Measurements from ENCODE around the gene WFDC1.

WFDC1 gene

DNA sequence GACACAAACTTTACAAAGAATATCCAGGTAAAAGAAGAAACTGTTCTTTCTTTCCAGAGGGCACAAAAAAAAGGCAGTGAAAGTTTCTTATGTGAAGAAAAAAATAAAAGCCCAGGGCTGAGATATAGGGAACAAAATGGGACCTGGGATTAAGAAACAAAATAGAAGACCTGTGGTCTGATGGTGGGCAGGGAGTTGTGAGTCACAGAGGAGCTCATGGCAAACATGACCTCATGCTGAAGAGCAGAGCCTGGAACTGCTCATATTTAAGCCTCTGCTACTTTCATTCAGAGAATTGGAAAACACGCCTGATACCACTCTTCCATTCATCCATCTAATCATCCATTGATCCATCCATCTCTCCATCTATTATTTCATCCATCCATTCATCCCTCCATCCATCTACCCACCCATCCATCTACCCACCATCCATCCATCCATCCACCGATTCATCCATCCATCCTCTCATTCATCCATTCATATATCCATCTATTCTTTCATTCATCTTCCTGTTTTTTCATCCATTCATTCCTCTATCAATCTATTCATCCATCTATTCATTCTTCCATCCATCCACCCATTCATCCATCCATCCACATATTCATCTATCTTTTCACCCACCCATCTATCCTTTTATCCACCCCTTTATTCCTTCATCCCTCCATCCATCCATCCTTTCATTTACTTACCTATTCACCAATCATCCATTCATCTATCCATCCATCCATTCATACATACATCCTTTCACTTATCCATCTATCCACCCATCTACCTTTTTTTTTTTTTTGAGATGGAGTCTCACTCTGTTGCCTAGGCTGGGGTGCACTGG lies 30.0 kb downstream of the WFDC1 start:
- TF ChIP-seq, protein P1, sequence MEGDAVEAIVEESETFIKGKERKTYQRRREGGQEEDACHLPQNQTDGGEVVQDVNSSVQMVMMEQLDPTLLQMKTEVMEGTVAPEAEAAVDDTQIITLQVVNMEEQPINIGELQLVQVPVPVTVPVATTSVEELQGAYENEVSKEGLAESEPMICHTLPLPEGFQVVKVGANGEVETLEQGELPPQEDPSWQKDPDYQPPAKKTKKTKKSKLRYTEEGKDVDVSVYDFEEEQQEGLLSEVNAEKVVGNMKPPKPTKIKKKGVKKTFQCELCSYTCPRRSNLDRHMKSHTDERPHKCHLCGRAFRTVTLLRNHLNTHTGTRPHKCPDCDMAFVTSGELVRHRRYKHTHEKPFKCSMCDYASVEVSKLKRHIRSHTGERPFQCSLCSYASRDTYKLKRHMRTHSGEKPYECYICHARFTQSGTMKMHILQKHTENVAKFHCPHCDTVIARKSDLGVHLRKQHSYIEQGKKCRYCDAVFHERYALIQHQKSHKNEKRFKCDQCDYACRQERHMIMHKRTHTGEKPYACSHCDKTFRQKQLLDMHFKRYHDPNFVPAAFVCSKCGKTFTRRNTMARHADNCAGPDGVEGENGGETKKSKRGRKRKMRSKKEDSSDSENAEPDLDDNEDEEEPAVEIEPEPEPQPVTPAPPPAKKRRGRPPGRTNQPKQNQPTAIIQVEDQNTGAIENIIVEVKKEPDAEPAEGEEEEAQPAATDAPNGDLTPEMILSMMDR (IDR thresholded peaks at IDR 0.05; ENCODE audit: insufficient read depth, low read depth, low read length, missing control alignments), result no peak
- H3K4me3 ChIP-seq (ENCODE audit: low read length), result no peak overlapping the region
- DNase-seq (ENCODE audit: low read depth), result peak; percentile 24

DNA sequence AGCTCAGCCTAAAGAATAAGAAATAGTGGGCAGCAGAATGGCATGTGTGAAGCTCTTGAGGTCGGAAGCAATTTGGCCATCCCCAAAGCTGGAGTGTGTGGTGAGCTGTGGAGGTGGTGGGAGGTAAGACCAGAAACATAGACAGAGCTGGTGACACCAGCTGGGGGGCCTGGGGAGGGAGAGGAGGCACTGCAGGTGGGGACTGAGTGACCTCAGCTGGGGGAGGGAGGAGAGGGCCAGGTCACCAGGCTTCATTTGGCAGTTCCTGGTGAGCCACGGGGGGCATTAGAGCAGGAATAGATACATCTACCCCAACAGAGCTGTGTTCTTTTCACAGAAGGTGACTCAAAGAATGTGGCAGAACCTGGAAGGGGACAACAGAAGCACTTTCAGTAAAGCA lies 31.9 kb downstream of the WFDC1 start:
- TF ChIP-seq, protein P1 (IDR thresholded peaks at IDR 0.05; ENCODE audit: insufficient read depth, low read depth, low read length, missing control alignments), result no peak
- no peak for DNase-seq (ENCODE audit: low read depth)
- H3K4me3 ChIP-seq (ENCODE audit: low read length), result no peak overlapping the region

DNA sequence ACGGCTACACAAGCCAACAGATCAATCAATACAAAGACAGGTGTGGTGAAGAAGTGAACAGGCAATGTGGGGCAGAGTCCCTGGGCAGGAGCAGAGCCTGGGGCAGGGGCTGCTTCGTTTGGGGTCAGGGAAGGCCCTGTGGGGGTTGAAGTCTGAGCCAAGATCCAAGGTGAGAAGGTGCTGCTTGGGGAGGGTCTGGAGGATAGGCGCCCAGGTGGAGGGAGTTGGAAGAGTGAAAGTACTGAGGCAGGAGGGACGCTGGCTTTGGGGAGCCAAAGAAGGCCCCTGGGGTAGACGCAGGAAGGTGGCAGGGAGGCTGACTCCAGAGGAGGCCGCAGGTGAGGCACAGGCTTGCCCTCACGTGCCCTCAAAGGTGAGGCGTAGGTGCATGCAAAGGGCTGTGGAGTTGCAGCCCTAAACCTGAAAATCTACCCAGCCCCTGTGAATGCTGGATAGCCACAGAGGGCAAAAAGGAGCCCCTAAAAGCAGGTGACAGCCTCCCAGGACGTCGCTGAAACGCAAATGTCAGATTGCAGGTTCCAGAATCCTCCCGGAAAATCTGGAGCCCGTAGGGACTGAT lies 33.3 kb downstream of the WFDC1 start:
- no peak overlapping the region for H3K4me3 ChIP-seq (ENCODE audit: low read length)
- TF ChIP-seq, protein P1 (IDR thresholded peaks at IDR 0.05; ENCODE audit: insufficient read depth, low read depth, low read length, missing control alignments), result no peak
- no peak for DNase-seq (ENCODE audit: low read depth)

DNA sequence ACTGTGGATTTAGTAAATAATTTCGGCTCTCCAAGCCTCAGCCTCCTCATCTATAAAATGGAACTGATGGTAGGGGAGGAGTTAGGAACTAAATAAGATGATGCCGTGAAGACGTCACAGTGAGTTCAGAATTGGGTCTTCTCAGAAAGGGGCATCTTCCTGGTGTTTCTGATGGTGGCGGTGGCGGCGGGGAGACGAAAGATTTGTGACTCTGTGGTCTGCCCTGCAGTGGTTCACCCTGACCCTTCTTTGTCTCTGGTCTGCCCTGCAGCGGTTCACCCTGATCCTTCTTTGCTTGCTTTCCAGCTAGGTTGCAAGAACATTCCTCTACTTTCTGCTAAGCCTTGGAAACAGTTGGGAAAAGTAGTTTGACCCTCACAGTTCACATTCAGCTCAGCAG lies 34.3 kb downstream of the WFDC1 start:
- TF ChIP-seq, protein P1 (IDR thresholded peaks at IDR 0.05; ENCODE audit: insufficient read depth, low read depth, low read length, missing control alignments), result no peak
- H3K4me3 ChIP-seq (ENCODE audit: low read length), result no peak overlapping the region
- no peak for DNase-seq (ENCODE audit: low read depth)

DNA sequence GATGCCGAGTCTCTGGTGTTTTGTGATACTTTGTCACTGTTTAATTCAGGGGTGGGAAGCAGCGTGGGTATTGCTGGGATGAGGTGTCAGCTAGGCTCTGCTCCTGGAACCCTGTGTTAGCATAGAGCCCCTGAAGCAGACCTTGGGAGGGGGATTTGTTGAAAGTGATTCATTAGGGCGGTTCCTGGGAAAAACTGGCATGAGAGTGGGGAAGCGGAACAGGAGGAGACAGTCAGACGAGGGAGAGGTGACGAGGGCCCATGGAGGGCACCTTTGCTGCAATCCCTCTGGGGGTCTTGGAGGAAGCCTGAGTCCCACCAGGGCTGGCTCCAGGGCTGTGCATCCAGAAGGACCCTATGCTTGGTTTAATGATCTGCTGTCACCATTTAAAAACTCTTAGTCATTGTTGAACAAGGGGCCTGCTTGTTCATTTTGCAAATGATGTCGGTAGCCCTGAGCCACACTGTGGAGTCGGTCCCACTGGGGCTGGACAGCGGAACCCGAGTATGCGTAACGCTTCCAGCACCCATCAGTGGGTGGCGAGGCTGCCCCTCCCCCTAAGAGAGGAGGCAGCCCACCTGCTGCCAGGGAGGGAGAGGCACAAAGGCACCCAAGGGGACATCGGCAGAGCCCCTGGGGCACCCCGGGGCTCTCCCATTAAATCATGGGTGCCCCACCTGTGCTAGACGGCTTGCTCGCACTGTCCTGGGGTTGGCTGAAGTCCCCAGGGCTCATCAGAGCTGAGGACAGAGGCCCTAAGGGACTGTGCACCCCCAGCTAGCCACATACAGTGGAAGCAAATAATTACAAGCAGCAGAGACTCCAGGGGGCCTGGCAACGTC lies 35.4 kb downstream of the WFDC1 start:
- TF ChIP-seq, protein P1 (IDR thresholded peaks at IDR 0.05; ENCODE audit: insufficient read depth, low read depth, low read length, missing control alignments), result no peak
- DNase-seq (ENCODE audit: low read depth), result no peak
- H3K4me3 ChIP-seq (ENCODE audit: low read length), result no peak overlapping the region

DNA sequence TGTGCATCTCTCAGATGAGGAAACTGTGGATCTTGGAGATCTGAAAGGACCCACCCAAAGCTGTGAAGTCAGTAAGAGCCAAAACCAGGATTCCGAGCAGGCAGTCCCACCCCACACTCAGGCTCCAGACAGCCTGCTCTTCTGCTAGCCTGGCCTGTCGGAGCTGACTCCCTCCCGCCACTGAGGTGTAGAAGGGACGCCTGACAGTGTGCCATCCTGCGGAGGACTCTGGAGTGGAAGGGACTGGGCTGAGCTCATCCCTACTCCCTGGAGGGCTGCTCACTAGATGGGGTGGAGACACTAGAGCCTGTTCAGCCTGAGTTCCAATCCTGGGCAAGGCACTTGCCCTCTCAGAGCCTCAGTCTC lies 36.0 kb downstream of the WFDC1 start:
- no peak overlapping the region for H3K4me3 ChIP-seq (ENCODE audit: low read length)
- DNase-seq (ENCODE audit: low read depth), result no peak

More for the DNA sequence above, 36.0 kb downstream of the WFDC1 start:
- TF ChIP-seq, protein P1 (IDR thresholded peaks at IDR 0.05; ENCODE audit: insufficient read depth, low read depth, low read length, missing control alignments), result no peak
